BE2C (cell line): Measurements from ENCODE around the gene ACTR6.

Experiments used
- DNase-seq: peaks from one replicate; pipeline ENCODE4 v3.0.0-alpha.2; 2020
- H3K27me3 ChIP-seq: fragments of 250-450 bp; sonication (Bioruptor Pico); 2 replicates; pipeline ENCODE4 v1.5.1; 2020; ENCODE audit warnings: mild to moderate bottlenecking
- H3K36me3 ChIP-seq: fragments of 250-450 bp; sonication (Bioruptor Pico); 2 replicates; pipeline ENCODE4 v1.5.1; 2020; ENCODE audit warnings: mild to moderate bottlenecking
- H3K4me1 ChIP-seq: fragments of 250-450 bp; sonication (Bioruptor Pico); 2 replicates; pipeline ENCODE4 v1.5.1; 2020
- H3K4me3 ChIP-seq: 2 replicates; pipeline ENCODE4 v1.5.1; 2011; ENCODE audit warnings: low read depth, low read length
- H3K9me3 ChIP-seq: fragments of 250-450 bp; sonication (Bioruptor Pico); 2 replicates; pipeline ENCODE4 v1.5.1; 2020
- CTCF ChIP-seq: IDR thresholded peaks from 2 replicates; pipeline ENCODE4 v1.5.1; 2012; ENCODE audit warnings: mild to moderate bottlenecking, low read depth, low read length

Gene ACTR6

GRCh38 chr12:100238801-100239200 is 38.2 kb downstream of the ACTR6 start:
- Histone ChIP-seq H3K9me3 (no peaks in the 10 kb centered on the region), H3K4me1 (no peaks in the 10 kb centered on the region), H3K27me3 (no peaks in the 10 kb centered on the region), H3K36me3 (no peaks in the 10 kb centered on the region), H3K4me3 (no peak overlapping the region)
- DNase-seq = no peak
- no peak for TF ChIP-seq CTCF

DNA sequence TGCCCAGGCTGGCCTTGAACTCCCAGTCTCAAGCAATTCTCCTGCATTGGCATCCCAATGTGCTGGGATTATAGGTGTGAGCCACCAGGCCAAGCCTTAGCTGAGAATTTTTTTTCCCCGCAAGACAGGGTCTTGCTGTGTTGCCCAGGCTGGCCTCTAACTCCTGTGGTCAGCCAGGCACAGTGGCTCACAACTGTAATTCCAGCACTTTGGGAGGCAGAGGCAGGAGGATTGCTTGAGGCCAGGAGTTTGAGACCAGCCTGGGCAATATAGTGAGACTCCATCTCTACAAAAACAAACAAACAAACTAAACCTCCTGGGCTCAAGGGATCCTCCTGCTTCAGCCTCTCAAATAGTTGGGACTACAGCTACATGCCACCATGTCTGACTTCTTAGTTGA is 39.0 kb downstream of the ACTR6 start:
- no peak for DNase-seq
- Histone ChIP-seq H3K9me3 (no peaks in the 10 kb centered on the region), H3K27me3 (no peaks in the 10 kb centered on the region), H3K4me1 (no peaks in the 10 kb centered on the region), H3K4me3 (no peak overlapping the region), H3K36me3 (no peaks in the 10 kb centered on the region)
- no peak for TF ChIP-seq CTCF

DNA sequence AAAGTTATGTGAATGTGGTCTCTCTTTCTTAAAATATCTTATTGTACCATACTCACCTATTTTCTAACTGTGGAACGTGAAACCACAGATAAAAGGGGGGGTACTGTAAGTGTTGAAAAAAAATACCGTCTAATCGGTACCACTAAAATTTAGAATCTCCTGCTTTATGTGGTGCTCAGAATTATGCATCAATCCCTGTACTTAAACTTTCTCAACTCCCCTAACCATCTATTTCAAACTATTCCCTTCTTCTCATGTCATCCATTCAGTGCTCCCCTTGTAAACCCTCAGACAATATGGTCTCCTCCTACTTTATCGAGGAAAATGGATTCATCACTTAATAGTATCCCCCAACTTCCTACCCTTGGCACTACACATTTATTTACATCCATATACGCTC is 42.5 kb downstream of the ACTR6 start:
- no peak for TF ChIP-seq CTCF
- H3K27me3 ChIP-seq = no peaks in the 10 kb centered on the region
- no peaks in the 10 kb centered on the region for H3K9me3 ChIP-seq
- H3K36me3 ChIP-seq = no peaks in the 10 kb centered on the region
- no peak overlapping the region for H3K4me3 ChIP-seq
- no peaks in the 10 kb centered on the region for H3K4me1 ChIP-seq
- DNase-seq = no peak

- H3K27me3 ChIP-seq = no peaks in the 10 kb centered on the region
- DNase-seq = no peak
- H3K9me3 ChIP-seq = no peaks in the 10 kb centered on the region
- H3K4me3 ChIP-seq = no peak overlapping the region
- TF ChIP-seq CTCF = no peak
- H3K4me1 ChIP-seq = no peaks in the 10 kb centered on the region
- H3K36me3 ChIP-seq = no peaks in the 10 kb centered on the region
Observed at GRCh38 chr12:100247765-100248164, 47.1 kb downstream of the ACTR6 start.

DNA sequence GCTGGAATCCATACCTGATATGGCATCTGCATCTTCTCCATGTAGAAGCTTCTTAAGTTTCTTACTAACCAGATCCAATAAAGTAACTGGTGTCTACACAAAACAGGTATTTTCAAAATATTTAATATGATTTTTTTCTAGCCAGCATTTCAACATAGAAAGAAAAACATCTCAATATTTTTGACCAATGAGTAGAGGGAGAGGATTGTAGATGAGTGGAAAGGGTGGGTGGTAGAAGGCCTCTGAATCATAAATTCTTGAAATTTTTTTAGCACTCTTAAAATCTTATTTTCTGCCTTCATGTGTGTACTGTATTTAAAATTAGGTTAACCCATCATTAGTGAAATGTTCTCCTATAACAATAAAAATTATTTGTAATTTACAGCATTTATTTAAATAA is 48.3 kb downstream of the ACTR6 start:
- Histone ChIP-seq H3K4me3 (no peak overlapping the region), H3K27me3 (no peaks in the 10 kb centered on the region), H3K9me3 (no peaks in the 10 kb centered on the region), H3K36me3 (no peaks in the 10 kb centered on the region), H3K4me1 (no peaks in the 10 kb centered on the region)
- TF ChIP-seq CTCF = no peak
- no peak for DNase-seq

- Histone ChIP-seq H3K9me3 (no peaks in the 10 kb centered on the region), H3K4me3 (no peak overlapping the region), H3K36me3 (no peaks in the 10 kb centered on the region), H3K4me1 (no peaks in the 10 kb centered on the region), H3K27me3 (no peaks in the 10 kb centered on the region)
- DNase-seq = no peak
- no peak for TF ChIP-seq CTCF
Observed at GRCh38 chr12:100249941-100250340, 49.3 kb downstream of the ACTR6 start.
